ENCODE results near the gene HS1BP3. TPM values are rescaled to one million over a fixed set of nuclear protein-coding genes. Genes with fewer than 3 reads are reported as not detected.

HS1BP3 gene
- total and polyA plus RNA-seq, 2 of the 13 experiments (the other 11 are each of a cell fraction or from before 2014, with no cell fraction given): 15.2 to 22.0 TPM

GRCh38 chr2:20684581-20685063 is 33.7 kb upstream of the HS1BP3 start (continued):
- TF ChIP-seq ZNF44 (CRISPR knock-in tag; IDR thresholded peaks at IDR 0.05) (0 out of 2 replicates have a peak, but pooled peaks have one; percentile 34), ZNF691 (CRISPR knock-in tag; IDR thresholded peaks at IDR 0.05; ENCODE audit: borderline replicate concordance, low read depth) (0 out of 2 replicates have a peak, but pooled peaks have one; percentile 45), ATF6 (CRISPR knock-in tag; conservative IDR thresholded peaks at IDR 0.05) (no peak; the same call in 1 of the 2 replicates), RFX5 (IDR thresholded peaks at IDR 0.05; ENCODE audit: low read depth, low read length) (no peak), ATF1 (CRISPR knock-in tag; IDR thresholded peaks at IDR 0.05) (0 out of 2 replicates have a peak, but pooled peaks have one; percentile 18), SIN3A (IDR thresholded peaks at IDR 0.05; ENCODE audit: borderline replicate concordance, low read depth, low read length) (no peak), NR2F6 (IDR thresholded peaks at IDR 0.05) (peak; percentile 18; the same call in 1 of the 2 replicates), NR2F6 (CRISPR knock-in tag; IDR thresholded peaks at IDR 0.05) (no peak), DRAP1 (CRISPR knock-in tag; IDR thresholded peaks at IDR 0.05) (0 out of 2 replicates have a peak, but pooled peaks have one; percentile 23), LBX2 (CRISPR knock-in tag; IDR thresholded peaks at IDR 0.05; ENCODE audit: borderline replicate concordance) (no peak), FOXA3 (CRISPR knock-in tag; IDR thresholded peaks at IDR 0.05) (0 out of 2 replicates have a peak, but pooled peaks have one; percentile 27), FOSL2 (CRISPR knock-in tag; IDR thresholded peaks at IDR 0.05) (no peak), POGZ (CRISPR knock-in tag; IDR thresholded peaks at IDR 0.05) (peak; percentile 56), MYPOP (CRISPR knock-in tag; IDR thresholded peaks at IDR 0.05) (0 out of 2 replicates have a peak, but pooled peaks have one; percentile 42), HINFP (CRISPR knock-in tag; IDR thresholded peaks at IDR 0.05; ENCODE audit: low read depth) (peak; percentile 82), CBFB (CRISPR knock-in tag; IDR thresholded peaks at IDR 0.05) (no peak), TARDBP (CRISPR knock-in tag; IDR thresholded peaks at IDR 0.05) (0 out of 2 replicates have a peak, but pooled peaks have one; percentile 40), MED1 (CRISPR knock-in tag; IDR thresholded peaks at IDR 0.05) (peak; percentile 70), ZXDC (CRISPR knock-in tag; IDR thresholded peaks at IDR 0.05) (no peak), ZMYM3 (CRISPR knock-in tag; IDR thresholded peaks at IDR 0.05) (0 out of 2 replicates have a peak, but pooled peaks have one; percentile 48), ZFX (CRISPR knock-in tag; IDR thresholded peaks at IDR 0.05; ENCODE audit: low read depth) (peak; percentile 16; the same call in 1 of the 2 replicates)

All from HepG2 (cell line).